ENCODE measurements around the gene TNIP1.

DNA sequence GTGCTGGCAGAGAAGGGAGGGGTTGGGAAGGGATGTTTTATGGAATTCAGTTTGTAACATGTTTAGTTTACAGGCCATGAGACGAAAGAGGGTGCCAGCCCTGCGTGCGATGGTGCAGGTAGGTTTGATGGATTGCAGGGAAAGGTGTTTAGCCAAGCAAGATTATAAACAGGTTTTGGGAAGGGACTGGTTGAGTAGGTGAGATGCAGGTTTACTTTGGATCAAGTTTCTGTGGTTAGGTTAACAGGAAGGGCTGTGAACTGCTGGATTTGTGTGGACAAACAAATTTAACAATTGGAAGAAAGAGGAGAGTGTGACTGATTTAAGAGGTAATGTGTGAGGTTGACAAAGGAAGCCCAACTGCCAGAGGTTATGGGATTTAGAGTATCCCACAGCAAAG is 93.1 kb downstream of the TNIP1 start:
- TF ChIP-seq CTCF (IDR thresholded peaks at IDR 0.05), result no peak
- TF ChIP-seq POLR2A (IDR thresholded peaks at IDR 0.05), result no peak

All from adrenal gland (tissue), 5 donors.